GM19099 (cell line): ENCODE results near the gene APOC3.

Experiments used
- POLR2A ChIP-seq: IDR thresholded peaks from 3 replicates; pipeline ENCODE4 v1.6.1; 2011; ENCODE audit warnings: low read depth; ENCODE audit not compliant: insufficient read length; ENCODE audit errors: extremely low read depth

The APOC3 gene

DNA sequence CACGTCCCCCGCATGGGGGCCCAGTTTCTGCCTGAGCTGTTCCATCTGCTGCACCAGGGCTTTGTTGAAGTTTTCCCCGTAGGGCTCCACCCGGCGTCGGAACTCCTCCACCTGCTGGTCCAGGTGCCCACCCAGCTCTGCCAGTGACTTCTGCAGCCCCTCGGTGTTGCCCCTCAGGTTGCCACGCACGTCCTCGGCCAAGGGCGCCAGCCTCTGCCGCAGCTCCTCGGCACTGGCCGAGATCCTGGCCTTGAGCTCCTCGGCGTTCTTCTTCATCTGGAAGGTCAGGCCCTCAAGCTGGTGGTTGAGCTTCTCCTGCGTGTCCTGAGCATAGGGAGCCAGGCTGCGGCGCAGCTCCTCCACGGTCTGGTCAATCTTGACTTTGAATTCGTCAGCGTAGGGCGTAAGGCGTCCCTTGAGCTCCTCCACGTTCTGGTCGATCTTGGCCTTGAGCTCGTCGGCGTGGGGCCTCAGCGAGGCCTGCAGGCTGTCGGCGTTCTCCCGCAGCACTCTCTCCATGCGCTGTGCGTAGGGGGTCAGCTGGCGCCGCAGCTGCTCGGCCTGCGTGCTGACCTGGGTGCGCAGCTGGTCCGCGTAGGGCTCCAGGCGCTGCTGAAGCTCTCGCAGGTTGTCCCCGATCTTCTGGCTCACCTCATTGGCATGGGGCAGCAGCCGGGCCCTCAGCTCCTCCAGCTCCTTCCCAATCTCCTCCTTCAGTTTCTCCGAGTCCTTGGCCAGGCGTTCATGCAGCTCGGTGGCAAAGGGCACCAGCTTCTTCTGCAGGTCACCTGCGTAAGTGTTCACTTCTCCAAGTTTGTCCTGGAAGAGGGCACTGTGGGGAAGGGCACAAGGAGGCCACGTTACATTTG lies 8.4 kb upstream of the APOC3 start:
- TF ChIP-seq POLR2A, result no peak

DNA sequence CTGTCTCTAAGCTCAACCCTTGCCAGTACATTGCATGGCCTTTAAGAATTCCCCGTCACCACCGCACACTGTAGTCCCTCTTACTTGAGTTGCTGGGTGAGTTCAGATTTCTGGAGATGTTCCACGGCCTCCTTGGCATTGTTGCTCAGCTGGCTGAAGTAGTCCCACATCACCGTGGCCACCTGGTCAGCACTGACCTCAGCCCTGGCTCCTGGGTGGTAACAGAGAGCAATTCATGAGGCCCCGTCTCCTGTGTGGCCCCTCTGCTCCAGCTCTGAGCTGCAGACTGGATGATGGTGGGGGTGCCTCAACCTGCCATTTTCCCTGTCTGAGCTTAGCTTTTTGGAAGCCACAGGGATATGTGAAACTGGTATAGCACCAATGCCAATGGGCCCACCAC lies 7.1 kb upstream of the APOC3 start:
- no peak for TF ChIP-seq POLR2A

DNA sequence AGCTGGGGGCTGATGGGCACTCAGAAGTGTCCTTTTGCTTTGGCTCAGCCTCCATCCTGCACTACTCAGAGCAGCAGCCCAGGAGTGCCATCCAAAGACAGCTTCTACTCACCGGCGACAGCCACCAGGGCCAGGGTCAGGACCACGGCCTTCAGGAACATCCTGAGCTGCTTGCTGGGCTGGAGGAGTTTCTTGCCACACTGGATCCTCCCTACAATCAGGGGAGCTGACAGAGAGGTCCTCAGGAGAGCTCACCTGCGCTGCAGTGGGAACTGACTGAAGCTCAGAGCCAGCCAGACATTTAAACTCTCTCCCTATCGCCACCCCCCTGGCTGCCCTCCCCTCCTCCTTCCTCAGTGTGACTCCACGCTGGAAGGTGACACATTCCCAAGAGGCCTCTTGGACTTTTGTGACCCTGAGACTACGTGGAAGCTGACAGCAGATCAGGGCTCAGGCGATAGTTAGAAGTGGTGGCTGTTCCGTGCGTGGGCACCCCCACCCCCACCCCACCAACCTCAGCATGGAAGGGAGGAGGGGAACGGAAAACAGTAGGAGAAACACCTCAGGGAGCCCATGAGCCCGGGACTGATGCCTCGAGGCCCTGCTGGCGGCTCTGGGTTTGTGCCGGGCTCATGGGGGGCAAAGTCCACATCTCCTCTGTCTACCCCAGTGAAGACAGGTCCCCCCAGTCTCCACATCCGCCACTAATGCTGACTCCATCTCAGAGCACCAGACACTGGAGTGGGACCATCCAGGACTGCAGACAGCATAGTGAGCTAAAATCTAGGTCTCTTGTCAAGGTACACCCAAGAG lies 6.5 kb upstream of the APOC3 start, which contains the start of gene APOA4:
Gene APOA4, minus strand, starts transcription at position 274 of the 813 bp plus-strand sequence. Its CDS starts 113 bp downstream, at position 161.
- TF ChIP-seq POLR2A, result no peak

DNA sequence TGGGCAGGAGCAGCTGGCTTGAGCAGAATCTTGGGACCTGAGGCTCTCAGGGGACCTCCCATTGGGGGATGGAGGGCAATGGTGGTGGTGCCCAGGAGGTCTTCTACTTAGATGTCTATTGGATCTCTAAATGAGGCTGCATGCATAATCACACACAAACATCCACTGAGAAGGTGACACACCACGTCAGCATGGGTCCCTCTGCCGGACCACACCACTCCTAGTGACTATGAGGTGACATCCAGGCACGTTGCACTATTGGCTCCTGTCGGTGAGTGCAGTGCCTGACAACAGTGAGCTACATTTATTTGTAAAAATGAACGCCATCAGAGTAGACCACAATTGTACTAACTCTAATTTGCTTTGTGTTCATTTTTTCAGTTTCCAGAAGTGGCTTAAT lies 4.3 kb upstream of the APOC3 start:
- no peak for TF ChIP-seq POLR2A

DNA sequence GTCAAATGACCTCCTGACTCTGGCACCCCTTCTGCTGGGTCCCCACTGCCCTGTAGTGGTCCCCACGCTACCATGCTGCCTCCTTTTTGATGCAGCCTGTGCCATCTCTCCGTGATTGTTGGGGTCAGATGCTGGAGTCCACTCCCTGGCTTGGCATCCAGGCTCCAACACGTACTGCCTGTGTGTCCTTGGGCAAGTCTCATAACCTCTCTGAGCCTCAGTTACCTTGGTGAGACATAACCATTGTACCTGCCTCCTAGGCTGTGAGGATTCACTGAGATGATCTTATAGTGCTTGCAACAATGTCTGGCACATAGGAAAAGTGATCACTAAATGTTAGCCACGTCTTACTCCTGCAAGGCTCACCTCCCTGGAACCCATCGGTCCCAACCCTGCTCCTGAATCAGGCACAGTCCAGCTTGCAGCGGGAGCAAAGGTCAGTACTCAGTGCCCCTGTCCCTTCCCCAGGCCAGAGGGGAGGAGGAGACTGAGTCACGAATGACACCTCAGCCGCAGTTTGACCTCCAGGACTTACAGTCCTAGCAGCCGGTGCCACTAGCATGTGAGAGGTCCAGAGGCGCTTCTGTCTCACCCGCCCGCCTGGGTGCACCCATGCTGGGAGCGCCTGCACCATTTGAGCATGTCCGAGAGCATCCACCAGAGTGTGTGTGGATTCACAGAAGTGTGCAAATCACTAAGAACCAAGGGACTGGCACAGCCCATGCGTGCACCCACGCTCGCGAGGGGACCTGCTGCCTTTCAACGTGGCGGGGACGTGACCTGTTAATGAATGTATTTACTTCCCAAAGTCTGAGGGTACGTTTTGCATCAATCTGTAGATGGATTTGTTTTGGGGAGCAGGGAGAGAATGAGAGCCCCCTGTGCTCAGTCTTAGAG lies 3.6 kb upstream of the APOC3 start:
- TF ChIP-seq POLR2A, result no peak

DNA sequence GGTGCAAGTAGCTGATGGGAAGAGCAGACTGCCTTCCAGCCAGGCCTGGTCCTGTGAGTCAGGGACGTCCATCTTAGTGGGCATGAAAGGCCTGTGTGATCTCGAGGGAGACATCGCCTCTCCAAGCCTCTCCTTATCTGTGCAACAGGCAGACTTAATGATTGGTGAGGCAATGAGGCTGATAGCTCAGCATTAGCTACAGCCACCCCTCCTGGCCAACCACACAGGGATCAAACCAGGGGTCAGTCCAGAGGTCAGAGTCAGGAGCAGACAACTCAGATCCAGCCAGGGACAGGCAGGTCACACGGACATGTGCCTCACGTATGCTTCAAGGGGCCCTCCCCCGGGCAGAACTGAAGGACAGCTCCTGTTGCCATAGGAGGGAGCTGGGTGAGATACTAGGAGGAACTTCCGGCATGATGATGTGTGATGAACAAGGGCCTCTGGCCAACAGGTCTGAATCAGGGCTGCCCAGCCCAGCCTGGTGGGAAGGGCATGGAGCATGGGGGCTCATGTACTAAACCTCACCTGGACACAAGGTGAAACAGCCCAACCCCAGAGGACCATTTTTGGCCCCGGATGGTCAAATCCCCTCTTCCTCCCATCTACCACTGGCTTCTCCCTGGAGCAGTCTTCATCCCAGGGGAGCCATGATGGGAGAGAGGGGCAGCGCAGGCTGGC lies 2.8 kb upstream of the APOC3 start:
- no peak for TF ChIP-seq POLR2A

DNA sequence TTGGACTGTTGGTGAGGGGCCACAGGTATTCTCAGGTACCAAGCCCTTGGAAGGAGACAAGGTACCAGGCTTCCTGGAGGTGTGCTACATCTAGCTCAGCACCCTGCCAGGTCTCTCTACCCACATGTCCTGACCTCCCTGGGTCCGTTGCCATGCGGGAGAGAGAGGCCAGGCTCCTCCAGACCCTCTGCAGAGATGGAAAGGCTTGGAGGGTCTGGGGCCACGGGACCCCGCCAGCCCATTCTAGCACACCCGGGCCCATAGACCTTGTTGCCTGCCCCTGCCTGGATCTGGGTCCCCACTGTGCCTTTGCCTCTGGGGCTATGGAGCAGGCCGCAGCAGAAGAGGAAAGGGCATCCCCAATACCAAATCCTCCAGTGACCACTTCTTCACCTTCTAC lies 2.2 kb upstream of the APOC3 start:
- no peak for TF ChIP-seq POLR2A

DNA sequence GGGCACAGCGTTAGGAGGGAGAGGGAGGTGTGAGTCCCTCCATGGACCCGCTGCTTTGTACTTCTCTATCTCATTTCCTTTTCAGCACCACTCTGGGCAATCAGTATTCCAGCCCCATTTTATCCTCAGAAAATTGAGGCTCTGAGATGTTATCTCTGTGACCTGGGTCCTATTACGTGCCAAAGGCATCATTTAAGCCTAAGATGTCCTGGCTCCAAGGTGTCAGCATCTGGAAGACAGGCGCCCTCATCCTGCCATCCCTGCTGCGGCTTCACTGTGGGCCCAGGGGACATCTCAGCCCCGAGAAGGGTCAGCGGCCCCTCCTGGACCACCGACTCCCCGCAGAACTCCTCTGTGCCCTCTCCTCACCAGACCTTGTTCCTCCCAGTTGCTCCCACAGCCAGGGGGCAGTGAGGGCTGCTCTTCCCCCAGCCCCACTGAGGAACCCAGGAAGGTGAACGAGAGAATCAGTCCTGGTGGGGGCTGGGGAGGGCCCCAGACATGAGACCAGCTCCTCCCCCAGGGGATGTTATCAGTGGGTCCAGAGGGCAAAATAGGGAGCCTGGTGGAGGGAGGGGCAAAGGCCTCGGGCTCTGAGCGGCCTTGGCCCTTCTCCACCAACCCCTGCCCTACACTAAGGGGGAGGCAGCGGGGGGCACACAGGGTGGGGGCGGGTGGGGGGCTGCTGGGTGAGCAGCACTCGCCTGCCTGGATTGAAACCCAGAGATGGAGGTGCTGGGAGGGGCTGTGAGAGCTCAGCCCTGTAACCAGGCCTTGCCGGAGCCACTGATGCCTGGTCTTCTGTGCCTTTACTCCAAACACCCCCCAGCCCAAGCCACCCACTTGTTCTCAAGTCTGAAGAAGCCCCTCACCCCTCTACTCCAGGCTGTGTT lies 829 bp upstream of the APOC3 start:
- TF ChIP-seq POLR2A, result no peak

DNA sequence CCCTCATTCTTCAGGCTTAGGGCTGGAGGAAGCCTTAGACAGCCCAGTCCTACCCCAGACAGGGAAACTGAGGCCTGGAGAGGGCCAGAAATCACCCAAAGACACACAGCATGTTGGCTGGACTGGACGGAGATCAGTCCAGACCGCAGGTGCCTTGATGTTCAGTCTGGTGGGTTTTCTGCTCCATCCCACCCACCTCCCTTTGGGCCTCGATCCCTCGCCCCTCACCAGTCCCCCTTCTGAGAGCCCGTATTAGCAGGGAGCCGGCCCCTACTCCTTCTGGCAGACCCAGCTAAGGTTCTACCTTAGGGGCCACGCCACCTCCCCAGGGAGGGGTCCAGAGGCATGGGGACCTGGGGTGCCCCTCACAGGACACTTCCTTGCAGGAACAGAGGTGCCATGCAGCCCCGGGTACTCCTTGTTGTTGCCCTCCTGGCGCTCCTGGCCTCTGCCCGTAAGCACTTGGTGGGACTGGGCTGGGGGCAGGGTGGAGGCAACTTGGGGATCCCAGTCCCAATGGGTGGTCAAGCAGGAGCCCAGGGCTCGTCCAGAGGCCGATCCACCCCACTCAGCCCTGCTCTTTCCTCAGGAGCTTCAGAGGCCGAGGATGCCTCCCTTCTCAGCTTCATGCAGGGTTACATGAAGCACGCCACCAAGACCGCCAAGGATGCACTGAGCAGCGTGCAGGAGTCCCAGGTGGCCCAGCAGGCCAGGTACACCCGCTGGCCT lies 641 bp downstream of the APOC3 start:
- TF ChIP-seq POLR2A, result no peak

DNA sequence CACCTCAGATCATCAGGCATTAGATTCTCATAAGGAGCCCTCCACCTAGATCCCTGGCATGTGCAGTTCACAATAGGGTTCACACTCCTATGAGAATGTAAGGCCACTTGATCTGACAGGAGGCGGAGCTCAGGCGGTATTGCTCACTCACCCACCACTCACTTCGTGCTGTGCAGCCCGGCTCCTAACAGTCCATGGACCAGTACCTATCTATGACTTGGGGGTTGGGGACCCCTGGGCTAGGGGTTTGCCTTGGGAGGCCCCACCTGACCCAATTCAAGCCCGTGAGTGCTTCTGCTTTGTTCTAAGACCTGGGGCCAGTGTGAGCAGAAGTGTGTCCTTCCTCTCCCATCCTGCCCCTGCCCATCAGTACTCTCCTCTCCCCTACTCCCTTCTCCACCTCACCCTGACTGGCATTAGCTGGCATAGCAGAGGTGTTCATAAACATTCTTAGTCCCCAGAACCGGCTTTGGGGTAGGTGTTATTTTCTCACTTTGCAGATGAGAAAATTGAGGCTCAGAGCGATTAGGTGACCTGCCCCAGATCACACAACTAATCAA lies 2.2 kb downstream of the APOC3 start:
- TF ChIP-seq POLR2A, result no peak

DNA sequence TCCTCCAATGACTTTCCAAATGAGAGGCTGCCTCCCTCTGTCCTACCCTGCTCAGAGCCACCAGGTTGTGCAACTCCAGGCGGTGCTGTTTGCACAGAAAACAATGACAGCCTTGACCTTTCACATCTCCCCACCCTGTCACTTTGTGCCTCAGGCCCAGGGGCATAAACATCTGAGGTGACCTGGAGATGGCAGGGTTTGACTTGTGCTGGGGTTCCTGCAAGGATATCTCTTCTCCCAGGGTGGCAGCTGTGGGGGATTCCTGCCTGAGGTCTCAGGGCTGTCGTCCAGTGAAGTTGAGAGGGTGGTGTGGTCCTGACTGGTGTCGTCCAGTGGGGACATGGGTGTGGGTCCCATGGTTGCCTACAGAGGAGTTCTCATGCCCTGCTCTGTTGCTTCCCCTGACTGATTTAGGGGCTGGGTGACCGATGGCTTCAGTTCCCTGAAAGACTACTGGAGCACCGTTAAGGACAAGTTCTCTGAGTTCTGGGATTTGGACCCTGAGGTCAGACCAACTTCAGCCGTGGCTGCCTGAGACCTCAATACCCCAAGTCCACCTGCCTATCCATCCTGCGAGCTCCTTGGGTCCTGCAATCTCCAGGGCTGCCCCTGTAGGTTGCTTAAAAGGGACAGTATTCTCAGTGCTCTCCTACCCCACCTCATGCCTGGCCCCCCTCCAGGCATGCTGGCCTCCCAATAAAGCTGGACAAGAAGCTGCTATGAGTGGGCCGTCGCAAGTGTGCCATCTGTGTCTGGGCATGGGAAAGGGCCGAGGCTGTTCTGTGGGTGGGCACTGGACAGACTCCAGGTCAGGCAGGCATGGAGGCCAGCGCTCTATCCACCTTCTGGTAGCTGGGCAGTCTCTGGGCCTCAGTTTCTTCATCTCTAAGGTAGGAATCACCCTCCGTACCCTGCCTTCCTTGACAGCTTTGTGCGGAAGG lies 2.9 kb downstream of the APOC3 start:
- no peak for TF ChIP-seq POLR2A

DNA sequence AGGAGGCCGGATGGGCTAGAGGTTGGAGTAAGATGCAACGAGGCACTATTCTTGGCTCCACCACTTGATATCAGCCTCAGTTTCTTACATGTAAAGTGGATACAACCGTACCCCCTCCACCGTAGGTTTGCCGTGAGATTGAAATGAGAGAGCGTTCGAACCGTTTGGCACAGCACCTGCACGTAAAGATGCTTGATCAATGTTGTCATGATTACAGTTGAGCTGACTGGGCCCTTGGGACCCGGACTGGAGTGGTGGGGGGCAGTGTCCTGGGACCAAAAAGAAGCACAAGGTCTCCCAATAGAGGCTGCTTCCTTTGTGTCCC lies 3.7 kb downstream of the APOC3 start:
- TF ChIP-seq POLR2A, result no peak
